Right ventricle myocardium superior (tissue), 1 donor: ENCODE measurements around the gene MGARP. TPM values are rescaled to one million over a fixed set of nuclear protein-coding genes. Genes with fewer than 3 reads are reported as not detected.

ENCODE experiments used
- ATAC-seq: fragments of 200-7000 bp; cut with Tn5 transposase; one replicate; pipeline ENCODE4 v1.9.1; 2020; ENCODE audit warnings: mild to moderate bottlenecking; ENCODE audit not compliant: poor library complexity
- DNase-seq: peaks from one replicate; pipeline ENCODE4 v3.0.0-alpha.2; 2020
- intact Hi-C: fragments of 100-400 bp; cut with DNase I; formaldehyde crosslinking; loops from one replicate; pipeline ENCODE4 v1.11.2; 2022
- total RNA-seq: library from RNA; stranded (reverse); fragmentation: NEBNext Ultra II Directional; extraction: Animal tissue kit (Norgen Biotek cat#: 25700); gene quantifications from one replicate; pipeline ENCODE4 v1.2.1, GENCODE V29; 2021
- donor health status: DM: no; HTN: yes; CAD: no; lungs with severe emphysema.

The MGARP gene
- total RNA-seq, 1 donor from 2014 or later: 0.48 TPM

- DNase-seq: no peak
- ATAC-seq: no peak
Observed at GRCh38 chr4:139219450-139220055, 60.5 kb downstream of the MGARP start.

More at GRCh38 chr4:139219450-139220055, 60.5 kb downstream of the MGARP start:
- intact Hi-C loops: no loop called here

Other genes with a start within 250 kb of the MGARP start
- gene ELF2, start 103.0 kb downstream of the MGARP start, total RNA-seq: 41.3 TPM
- gene NAA15, start 21.3 kb upstream of the MGARP start, total RNA-seq: 36.6 TPM
- 225 TPM for gene NDUFC1, start 22.3 kb upstream of the MGARP start, total RNA-seq
- 5.5 TPM for gene RAB33B, start 173.9 kb upstream of the MGARP start, total RNA-seq